CD4-positive, alpha-beta T cell treated with Interleukin-15 for 4 hours (primary cell): ENCODE data around the gene PHLDA2.
A peak's percentile ranks its signal among the peaks of the same experiment; 100 is the strongest.
"Not testable (repeated sequence)": the region's sequence is repeated elsewhere in the genome, so short reads cannot be mapped to it uniquely, and the experiment has no call there.

Experiments used
- DNase-seq: peaks from one replicate; pipeline ENCODE4 v3.0.0-alpha.2; 2020; ENCODE audit warnings: low spot score

The PHLDA2 gene

DNA sequence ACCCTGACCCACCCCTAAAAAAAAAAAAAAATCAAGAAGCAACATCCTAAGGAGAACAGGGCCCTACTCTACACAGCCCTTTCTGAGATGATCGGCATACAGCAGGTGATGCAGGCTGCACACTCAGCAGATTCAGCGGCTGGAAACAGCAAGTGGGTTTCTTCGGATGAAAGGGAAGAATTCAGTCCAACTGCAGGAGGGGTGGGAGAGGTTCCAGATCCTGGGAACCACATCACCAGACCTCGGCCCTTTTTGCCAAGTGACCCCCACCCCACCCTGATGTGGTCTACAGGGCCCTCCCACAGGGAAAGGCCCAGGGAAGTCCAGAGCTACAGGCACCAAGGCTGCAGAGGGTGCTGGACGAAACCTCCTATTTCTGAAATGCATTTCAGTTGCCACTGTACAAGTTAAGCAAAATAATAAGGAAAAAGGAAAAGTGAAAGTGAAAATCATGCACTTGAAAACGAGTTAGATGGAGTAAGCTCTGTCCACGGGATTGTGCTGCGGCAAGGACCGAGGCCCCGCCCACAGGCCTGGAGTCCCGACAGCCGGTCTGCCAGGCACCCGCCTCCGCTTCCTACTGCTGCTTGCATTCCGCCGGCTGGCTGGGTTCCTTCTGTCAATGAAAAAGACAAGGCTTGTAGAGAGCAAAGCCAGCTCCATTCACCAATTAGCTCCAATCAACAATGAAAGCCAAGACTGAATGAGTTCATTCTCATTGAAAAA lies 16.0 kb upstream of the PHLDA2 start:
- peak; percentile 25 for DNase-seq

DNA sequence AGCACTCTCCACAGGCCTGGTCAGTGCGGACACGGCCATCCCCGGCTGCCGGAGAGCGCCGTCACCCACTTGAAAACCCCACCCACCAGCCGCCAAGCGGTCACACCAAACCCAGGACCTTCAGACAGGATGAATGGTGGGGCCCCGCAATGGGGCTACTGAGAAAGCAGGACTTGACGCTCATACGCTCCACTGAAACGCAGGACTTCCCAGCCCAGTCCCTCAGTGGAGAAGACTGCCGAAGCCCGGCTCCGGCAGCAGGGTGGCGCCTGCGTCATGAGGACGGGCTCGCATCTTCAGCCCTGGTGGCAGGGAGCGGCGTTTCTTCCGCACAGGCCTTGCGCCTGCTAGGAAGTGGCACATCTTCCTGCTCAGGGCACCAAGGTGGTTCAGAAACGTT lies 15.3 kb upstream of the PHLDA2 start:
- DNase-seq: no peak

DNA sequence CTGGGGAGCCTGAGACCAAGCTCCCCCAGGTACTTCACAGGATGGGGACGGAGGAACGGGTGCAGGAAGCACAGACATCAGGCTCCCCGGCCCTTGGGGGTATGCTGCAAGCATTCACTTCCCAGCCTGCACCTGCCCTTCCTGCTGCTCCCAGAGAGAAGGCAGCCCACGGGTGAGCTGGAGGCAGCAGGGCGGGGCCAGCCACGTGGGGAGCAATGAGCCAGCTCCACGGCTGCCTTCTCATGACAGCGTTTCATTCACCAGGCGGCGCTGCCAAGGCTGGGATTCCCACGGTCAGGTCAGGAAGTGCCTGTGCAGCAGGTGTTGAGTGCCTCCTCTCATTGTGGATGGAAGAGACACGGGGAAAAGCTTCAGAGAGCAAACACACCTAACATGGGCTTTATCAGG lies 14.5 kb upstream of the PHLDA2 start:
- DNase-seq: no peak

DNA sequence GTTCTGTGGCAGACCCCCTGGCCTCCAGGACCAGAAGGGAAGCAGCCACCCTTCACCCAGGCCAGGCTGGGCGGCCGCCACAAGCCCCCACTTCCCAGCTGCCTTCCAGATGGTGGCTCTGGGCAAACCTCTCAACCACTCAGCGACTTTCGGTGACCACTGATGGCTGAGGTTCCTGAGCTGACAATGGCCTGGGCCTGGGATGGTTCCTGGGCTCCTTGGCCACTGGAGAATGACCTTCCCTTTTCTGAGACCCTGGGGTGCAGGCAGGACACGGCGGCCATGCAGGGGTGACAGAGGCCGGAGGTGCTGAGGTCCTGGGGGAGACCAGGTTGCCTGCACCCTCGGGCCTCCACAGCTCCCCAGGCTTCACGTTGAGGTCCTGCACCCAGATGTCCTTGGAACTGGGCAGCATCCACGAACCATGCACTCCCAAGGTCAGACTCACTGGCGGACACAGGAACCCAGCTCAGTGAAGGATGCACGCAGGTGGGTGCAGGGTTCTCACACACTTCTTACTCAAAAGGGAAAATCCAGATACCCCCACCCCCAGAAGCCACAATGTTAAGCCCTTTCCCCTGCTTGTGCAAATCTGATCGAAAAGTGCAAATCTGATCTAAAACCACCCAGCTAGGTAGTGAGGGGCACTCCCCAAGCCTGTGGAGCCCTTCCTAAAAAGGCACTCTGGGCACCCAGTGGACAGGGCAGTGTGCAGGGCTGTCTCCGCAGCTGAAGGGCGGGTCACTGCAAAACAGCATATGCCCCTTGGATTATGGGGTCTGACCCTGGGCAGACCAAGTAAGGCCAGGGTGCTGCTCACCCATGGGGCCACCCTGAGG lies 13.9 kb upstream of the PHLDA2 start:
- no peak for DNase-seq

DNA sequence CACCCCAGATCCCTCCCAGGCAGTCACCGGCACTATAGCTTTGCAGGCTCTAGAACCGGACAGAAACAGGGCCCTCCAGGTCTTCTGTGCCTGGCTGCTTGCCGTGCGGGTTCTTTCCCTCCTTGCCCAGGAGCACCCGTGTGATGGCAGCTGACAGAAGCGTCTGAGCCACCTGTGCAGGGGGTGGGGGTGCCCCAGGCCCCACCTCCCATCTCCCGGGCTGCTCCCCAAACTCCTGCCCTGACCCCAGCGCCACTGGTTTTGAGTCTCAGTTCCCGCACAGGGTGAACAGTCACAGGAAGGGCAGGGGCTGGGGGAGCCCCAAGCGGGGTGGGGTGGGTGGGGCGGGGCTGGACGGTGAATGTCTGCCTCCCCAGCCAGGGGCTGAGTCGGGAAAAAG lies 13.2 kb upstream of the PHLDA2 start:
- no peak for DNase-seq

DNA sequence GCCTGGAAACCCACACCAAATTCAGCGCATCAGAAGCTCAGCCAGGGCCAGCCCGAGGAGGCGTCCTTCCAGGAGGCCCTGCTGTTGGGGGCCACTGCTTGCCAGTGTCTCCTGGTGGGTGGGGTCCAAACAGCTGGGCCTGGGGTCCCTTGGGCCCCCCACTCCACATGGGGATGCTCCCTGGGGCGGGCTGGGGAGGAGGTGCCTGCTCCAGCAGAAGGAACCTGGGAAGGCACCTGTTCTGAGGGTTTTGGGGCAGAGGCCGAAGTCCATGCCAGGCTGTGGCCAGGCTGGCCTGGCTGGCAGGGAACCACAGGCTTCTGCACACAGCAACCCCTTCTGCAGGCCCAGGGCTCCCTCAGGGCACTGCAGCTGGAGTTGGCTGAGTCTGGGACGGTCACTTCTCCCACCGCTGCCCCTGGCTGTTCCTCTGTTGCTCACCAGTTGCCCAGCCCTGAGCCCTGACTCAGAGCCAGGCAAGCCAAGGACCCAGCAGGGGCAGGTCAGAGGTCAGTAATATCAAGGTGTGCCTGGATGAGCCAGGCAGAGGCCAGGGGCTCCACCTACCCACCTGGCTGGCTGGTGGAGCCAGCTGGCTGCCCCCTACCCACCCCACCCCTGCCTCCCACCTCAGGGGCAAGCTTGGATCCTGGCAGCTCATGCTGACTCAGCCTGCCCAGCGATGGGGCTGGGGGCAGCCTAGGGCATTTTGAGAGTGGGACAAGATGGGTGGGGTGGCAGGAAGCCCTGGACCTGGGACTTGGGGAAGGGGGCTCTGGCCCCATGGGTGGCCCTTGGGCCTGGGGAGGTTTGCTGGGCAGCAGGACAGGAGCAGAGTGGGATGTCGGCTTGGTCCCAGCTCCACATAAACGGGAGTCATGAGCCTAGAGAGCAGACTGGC lies 12.0 kb upstream of the PHLDA2 start:
- DNase-seq: no peak

DNA sequence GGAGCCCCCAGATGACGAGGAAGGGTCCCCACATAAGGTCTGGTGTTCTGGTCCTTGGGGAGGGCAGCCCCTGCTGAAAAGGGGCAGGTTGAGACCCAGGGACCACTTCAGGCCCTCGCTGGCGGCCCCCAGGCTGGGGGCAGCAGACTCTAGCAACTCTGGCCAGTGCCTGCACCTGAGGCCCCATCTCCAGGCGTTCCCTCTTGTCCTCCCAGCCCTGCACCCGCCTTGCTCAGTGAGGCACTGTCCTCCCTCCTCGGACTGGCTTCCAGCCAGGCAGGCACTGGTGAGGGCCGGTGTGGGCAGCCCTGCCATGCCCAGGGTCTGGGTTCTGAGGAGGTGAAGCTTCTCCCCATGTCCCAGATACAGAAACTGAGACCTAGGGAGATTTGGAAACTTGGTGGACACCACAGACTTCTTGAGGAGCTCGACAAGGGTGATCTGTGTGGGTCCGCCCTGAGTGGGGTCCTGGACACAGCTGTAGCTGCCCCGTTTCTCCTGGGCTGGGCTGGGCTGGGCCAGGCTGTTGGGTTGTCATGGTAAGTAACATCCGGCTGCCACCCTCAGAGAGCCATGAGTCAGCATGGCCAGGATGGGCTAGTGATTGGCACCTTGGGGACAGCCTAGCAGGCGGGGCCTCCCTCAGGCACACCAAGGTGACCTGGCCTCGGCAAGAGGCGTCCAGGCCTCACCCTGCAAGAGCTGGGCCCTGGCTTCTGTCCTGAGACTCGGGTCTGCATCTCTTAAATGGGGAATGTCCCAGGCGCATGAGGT lies 11.1 kb upstream of the PHLDA2 start:
- peak; percentile 69 for DNase-seq

DNA sequence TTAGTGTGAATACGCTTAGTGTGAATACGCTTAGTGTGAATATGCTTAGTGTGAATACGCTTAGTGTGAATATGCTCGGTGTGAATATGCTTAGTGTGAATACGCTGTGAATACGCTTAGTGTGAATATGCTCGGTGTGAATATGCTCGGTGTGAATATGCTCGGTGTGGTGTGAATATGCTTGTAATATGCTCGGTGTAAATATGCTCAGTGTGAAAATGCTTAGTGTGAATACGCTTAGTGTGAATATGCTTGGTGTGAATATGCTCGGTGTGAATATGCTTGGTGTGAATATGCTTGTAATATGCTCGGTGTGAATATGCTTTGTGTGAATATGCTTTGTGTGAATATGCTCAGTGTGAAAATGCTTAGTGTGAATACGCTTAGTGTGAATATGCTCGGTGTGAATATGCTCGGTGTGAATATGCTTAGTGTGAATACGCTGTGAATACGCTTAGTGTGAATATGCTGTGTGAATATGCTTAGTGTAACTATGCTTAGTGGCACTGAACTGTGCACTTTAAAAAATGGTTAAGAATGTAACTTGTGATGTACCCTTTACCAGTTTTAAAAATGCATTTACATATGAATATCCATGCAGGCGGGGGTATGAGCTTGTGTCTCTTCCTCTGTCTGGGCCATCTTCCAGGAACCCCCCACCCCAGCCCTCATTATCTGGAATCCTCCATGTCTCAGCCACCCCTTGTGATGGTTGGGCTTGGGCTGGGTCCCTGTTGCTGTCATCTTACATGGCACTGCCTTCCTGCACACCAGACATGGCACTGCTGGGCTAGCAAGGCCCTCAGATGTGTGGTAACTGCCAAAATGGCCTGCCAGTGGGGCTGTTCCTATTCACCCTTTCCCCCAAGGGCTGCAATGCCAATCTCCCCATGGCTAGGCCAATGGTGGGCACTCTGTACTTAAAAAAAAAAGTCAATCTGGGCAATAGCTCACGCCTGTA lies 9.5 kb upstream of the PHLDA2 start:
- DNase-seq: not testable (repeated sequence)

DNA sequence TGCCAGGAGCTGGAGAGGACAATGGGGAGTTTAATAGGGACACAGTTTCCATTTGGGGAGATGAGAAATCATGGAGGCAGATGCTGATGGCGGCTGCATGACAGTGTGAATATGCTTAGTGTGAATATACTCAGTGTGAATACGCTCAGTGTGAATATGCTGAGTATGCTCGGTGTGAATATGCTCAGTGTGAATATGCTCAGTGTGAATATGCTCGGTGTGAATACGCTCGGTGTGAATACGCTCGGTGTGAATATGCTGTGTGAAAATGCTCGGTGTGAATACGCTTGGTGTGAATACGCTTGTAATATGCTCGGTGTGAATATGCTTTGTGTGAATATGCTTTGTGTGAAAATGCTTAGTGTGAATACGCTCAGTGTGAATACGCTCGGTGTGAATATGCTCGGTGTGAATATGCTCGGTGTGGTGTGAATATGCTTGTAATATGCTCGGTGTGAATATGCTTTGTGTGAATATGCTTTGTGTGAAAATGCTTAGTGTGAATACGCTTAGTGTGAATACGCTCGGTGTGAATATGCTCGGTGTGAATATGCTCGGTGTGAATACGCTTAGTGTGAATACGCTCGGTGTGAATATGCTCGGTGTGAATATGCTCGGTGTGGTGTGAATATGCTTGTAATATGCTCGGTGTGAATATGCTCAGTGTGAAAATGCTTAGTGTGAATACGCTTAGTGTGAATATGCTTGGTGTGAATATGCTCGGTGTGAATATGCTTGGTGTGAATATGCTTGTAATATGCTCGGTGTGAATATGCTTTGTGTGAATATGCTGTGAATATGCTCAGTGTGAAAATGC lies 8.6 kb upstream of the PHLDA2 start:
- not testable (repeated sequence) for DNase-seq

DNA sequence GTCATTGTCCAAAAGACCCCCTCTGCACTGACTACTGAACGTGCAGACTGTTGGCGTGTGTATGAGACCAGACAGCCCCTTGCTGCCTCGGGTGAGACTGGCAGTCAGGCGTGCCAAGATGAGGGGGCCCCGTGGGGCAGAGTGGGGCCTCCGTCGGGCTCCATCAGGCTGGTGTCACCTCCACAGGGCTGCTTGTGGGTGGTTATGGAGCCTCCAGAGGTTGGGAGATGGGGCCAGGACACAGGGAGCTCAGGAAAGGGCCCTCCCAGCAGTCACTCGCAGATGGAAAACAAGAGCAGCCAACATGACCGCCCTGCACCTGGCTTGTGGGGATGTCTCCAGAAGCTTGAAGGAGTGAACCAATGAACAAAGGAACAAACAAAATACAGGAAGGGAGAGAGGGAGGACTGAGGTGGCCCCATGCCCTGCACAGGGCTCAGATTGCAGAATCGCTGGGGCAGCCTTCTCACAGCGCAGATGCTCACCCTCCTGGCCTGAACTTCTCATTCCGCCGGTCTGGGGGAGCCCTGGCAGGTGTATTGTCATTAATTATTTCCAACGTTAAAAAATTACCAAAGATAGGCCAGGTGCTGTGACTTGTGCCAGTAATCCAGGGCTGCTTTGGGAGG lies 5.5 kb upstream of the PHLDA2 start:
- DNase-seq: no peak

DNA sequence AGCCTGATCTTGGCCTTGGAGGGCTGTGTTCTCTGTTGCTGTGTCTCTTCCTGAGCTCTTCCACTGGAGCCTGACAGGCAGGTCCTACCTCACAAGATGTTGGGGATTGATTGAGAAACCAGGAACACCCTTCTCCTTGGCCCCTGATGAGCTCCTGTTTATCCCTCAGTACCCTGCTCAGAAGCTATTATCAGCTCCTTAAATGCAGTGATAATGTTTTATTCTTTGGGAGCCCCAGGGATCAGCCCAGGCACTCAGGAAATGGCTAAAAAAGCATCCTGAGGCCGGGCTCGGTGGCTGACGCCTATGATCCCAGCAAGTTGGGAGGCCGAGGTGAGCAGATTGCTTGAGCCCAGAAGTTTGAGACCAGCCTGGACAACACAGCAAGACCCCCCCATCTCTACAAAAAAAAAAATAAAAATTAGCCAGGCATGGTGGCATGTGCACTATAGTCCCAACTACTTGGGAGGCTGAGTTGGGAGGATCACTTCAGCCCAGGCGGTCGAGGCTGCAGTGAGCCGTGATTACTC lies 4.9 kb upstream of the PHLDA2 start:
- DNase-seq: no peak

DNA sequence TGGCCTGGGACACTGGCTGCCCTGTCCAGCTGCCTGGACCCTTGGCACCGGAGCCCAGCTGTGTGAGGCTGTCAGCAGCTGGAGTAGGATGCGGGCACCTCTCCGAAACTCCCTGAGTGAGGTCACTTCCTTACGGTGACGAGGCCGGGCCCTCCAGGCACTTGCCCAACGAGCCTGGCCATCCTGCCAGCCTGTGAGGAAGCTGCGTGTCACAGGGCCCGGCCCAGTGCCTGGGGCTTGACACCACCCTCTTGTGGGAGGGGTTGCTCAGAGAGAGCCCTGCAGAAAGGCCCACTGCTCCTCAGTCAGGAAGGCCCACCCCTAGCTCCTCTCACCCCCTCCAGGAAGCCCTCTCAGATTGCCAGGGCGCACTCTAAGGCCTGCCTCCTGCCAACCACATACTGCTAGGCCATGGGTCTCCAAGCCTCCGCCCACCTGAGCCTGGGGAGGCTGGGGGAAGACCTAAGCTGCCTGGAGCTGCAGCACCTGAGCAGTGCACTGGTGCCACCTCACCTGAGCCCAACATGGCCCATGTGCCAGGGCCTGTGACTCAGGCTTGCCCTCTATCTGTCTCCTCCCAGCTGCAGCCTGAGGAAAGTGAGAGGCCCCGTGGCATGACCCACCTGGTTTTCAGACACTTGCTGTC lies 4.3 kb upstream of the PHLDA2 start:
- DNase-seq: peak; percentile 44

DNA sequence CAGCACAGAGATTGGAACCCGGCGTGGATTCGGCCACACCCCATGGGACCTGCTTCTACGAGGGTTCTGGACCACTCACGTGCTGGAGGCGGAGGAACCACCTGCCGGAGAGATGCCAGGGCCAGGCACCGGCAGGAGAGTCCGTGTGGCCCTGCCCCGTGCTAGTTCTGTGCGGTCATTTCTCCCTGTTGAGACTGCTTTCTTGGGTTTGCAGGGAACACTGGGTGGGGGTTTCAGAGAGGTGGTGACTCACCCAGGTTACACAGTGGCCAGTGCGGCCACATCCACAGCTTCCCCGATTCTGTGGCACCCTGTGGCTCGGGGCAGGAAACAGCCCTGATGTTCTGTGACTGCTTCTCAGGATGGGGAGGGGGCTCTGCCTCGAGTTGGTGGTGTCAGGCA lies 3.6 kb upstream of the PHLDA2 start:
- no peak for DNase-seq

DNA sequence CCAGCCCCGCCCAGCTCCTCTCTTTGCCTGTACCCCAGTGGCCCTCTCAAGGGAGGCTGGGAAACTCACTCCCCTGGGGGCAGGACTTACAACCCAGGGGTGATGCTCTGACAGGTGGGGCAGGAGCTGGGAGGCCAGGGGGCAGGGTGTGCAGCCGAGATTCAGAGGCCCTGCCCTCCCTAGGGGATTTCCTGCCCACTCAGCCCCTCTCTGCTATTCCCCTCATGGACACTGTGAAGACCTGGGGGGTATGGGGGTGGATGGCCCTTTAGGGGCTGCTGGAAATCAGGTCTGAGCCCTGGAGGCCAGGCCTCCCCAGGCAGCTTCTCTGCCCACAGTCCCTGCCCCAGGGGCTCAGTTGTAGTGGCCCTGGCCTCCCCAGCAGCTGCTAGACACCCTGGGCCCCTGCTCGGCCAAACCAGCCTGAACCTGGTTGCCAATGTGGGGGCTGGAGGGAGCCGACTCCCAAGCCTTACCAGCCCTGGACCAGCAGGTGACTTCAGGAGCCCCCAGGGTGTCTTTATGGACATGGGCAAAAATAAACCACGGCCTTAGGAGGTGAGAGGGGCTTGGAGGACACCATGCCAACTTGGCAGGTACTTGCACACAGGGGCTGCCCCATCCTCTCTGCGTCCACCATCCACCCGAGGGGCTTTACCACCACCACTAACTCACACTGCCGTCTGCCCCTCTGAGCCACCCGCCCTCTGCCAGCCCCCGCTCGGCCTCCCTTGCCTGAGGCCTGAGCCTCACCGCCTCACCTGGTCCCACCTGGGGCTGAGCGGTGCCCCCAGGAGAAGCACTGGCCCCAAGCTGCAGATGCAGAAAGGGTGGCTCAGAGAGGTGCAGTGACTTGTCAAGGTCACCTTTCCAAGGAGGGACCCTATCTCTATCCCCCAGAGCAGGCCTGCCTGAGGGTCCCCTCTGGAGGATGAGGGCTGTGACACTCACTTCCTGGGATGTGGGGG lies 2.8 kb upstream of the PHLDA2 start:
- DNase-seq: no peak

DNA sequence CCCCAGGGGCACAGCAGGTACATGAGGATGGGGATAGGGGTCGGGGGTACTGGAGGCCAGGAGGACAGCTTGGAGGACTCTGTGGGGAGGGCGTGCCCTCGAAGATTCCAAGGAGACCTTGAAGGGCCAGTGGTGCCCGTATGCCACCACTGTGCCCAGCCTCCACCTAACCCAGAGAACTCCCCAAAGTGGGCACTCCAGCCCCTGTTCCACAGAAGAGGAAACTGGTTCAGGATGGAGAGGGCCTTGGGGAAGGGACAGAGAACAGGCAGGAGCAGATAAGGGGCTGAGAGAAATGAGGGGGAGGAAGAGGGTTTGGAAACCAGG lies 2.2 kb upstream of the PHLDA2 start:
- DNase-seq: no peak

DNA sequence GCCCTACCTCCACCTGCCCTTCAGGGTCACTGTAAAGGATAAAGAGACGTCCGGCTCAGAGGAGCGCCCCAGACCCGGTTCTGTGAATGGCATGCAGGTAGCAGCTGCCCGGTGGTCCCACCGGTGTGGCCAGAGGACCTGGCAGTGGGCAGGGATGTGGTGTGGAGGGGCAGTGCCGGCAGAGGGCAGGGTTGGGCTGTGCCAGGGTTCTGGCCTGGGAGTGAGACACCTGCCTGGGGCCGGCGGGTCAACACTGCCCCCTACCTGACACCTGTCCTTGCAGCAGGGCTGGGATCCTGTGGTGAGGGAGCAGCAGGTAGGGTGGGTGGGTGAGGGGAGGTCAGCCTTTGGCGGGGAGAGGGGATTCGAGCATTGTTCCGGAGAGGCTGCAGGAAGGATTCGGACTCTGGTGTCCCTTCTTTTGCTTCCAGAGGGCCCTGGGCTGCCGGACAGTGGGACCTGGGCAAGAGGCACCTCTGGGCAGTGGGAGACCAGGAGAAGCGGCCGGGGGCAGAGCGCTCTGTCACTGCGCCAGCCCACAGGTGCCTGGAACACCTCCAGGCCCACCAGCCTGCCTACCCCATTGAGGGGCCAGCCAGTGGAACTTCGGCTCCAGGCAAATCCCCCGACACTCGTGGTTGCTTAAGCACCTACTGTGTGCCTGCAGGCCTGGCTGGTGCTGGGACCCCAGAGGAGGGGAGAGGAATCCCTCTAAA lies 1.6 kb upstream of the PHLDA2 start:
- peak; percentile 55 for DNase-seq
